Cardiac septum (tissue), 1 donor: ENCODE data around the gene HDGFL3. TPM values are rescaled to one million over a fixed set of nuclear protein-coding genes. Genes with fewer than 3 reads are reported as not detected.
"Not testable (repeated sequence)": the region's sequence is repeated elsewhere in the genome, so short reads cannot be mapped to it uniquely, and the experiment has no call there.

Experiments
- DNase-seq: peaks from one replicate; pipeline ENCODE4 v3.0.0-alpha.2; 2020; ENCODE audit warnings: low spot score
- intact Hi-C: fragments of 100-400 bp; cut with DNase I; formaldehyde crosslinking; loops from one replicate; pipeline ENCODE4 v1.14.0; 2022
- total RNA-seq: library from RNA; stranded (reverse); fragmentation: NEBNext Ultra II Directional; extraction: Animal tissue kit (Norgen Biotek cat#: 25700); gene quantifications from one replicate; pipeline ENCODE4 v1.2.1, GENCODE V29; 2021
- donor health status: DM: no; HTN: no; CAD: no.

The HDGFL3 gene
- total RNA-seq, 1 donor from 2014 or later = 50.5 TPM

DNA sequence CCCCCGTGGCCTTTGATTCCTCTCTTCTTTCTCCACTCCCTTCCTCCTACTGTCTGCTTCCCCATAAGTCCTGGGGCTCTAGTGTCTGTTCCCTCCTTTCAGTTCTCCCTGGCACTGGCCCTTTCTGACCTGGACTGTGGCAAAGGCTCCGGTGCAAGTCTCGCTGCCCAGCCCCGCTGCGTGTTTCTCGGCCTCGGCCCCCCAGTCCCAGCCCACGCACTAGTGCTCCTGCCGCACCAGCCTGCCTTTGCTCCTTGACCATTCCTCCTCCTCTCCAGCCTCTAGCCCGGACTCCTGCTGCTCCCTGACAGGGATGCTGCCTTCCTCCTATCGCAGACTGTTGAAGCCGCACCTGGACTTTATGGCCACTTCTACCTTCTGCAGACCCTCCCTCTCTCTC lies 98.1 kb downstream of the HDGFL3 start:
- DNase-seq = no peak
- intact Hi-C loops = loop anchor here (5.0 kb wide), 1 partner anchor 42 kb away; the partner anchor contains the start of gene BTBD1

DNA sequence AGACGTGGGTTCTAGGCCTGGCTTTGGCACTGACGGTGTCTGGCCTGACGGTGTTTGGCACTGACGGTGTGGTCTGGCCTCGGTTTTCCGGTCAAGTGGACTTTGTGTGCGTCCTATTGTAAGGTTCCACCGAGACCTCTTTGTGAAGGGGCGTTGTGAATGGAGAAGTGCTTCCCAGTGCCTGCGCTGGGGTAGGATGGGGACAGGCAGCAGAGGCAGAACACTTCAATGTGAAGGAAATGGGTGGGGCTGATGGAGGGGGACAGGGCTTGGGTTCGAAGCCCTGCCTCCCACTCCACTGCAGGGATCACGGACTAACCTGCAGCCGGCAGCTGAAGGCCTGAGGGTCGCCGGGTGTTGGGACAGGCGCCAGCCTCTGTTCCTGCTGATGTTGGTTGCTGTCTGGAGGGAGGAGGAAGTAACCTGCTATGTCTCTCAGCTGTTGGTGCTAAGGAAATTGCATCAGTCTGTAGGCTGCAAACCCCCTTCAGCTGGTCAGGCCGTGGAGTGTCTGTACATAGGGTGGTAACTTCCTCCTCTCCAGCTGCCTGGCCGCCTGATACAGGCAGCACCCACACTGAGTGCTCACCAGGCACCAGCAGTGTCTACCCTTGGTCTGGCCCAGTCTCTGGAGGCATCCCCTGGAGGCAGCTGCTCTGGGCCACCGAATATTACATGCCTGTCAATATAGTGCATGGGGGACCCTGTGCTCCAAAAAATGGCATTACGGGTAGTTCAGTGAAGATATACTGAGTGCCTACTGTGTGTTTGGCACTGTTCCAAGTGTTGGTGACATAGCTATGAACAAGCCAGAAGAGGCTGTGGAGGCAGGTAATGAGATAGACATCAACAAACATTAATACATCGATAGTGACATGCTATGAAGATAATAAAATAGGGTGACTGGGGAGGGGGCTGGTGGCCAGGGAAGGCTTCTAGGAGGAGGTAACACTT lies 99.1 kb downstream of the HDGFL3 start:
- intact Hi-C loops = loop anchor here (5.0 kb wide), 1 partner anchor 41 kb away; the partner anchor contains the start of gene BTBD1
- peak; percentile 88 for DNase-seq

DNA sequence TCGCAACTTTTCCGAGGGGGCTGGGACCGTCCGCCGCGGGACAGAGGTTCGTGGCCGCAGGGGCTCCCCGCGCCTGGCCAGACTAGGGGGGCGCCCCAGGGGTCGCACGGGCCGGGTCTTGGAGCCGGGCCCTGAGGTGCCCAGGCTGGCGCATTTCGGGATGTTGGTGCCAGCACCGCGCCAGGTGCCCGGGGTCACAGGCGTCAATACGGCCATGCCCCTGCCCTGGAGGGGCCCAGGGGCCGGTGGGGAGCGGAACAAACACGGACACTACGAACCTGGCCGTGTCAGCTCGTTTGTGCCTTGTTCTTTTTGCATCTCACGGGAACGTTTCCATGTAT lies 99.8 kb downstream of the HDGFL3 start:
- intact Hi-C loops = loop anchor here (5.0 kb wide), 1 partner anchor 41 kb away; the partner anchor contains the start of gene BTBD1
- no peak for DNase-seq

DNA sequence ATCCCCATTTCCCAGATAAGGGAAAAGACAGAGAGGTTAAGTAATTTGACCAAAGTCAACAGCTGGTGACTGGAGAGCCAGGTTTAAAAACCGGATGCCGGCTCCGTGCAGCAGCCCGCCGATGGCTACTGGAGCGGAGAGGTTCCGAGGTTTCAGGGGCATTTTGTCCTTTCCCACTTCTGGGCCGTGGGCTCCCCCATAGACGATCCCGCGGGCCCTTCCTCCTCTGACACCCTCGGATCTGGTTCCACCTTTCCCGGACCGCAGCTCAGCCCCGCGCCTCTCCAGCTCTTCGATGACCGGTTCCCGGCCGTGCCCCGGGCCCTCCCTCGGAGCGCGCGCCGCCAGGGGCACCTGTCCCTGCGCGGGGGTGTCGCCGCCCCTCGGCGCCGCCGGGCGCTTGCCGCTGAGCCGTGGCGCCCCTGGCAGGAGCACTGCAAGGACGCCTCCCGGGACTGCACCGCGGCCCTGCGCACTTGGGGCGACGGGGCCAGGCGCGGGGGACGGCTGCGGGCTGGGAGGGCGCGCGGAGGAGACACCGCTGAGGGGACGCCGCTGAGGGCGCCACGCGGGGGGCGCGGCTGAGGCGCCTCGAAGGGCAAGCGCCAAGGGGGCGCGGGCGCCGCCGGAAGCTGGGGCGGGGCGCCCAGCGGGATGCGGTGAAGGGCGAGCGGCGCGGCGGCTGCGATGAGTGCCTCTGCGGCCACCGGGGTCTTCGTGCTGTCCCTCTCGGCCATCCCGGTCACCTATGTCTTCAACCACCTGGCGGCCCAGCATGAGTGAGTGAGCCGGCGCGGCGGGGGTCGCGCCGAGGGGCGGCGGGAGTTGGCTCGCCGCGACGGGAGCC lies 100.4 kb downstream of the HDGFL3 start, which contains the start of gene TM6SF1:
TM6SF1 (plus strand) TSS at position 652 of the 847 bp plus-strand sequence; CDS start at position 688, 36 bp downstream.
- intact Hi-C loops = loop anchor here (5.0 kb wide), 1 partner anchor 40 kb away; the partner anchor contains the start of gene BTBD1
- DNase-seq = no peak

DNA sequence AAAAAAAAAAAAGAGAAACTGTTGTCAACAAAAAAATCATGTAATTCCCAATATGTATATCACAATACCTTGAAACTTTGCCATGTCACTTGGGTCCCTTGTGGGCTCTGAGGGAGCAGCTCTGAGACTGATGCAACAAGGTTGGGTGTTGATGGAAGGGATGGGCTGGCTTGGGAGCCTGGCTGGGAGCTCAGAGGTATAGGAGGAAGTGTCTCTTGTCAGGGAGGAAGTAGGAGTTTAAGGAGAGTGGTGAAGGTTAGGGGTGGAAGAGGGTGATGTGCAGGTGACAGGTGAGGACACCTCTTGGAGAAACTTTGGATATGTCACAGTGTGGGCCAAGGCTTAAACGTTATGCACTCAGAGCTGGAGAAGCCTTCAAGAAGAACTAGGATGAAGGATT lies 102.2 kb downstream of the HDGFL3 start:
- DNase-seq = no peak
- intact Hi-C loops = loop anchor here (5.0 kb wide), 1 partner anchor 38 kb away; the partner anchor contains the start of gene BTBD1

DNA sequence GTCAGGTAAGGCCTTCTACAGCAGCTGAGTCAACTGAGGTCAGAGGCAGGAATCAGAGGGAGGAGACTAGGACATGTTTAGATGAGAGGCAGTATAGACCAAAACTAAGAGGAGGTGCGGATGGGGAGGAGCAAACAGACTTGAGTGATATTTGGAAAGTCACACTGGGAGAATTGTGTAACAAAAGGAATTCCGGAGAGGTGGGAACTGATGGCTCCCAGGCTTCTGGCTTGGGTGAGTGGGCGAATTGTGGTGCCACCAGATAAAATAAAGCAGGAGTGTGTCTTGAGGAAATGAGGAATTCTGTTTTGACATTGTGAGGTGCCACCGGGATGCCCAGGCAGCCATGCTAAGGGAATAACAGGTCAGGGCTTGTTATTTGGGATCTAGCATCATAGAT lies 103.5 kb downstream of the HDGFL3 start:
- intact Hi-C loops = no loop called here

DNA sequence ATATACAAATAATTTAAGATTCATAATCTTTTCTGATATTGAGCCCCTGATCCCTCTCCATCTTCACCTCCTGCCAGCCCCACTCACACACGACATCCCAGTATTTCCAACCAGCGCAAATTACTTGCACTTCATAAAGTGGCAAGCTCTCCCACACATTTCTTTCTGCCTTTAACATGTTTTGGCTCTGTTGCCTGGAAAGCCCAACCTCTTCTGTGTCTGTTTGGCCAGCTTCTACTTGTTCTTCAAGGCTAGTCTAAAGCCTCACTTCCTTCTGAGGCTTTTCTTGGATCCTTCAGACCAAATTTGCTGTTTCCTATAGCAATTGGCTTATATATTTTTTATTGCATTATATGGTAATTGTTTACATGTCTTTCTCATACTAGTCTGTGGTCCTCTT lies 105.3 kb downstream of the HDGFL3 start:
- intact Hi-C loops = no loop called here
- DNase-seq = no peak

More for the DNA sequence above, 103.5 kb downstream of the HDGFL3 start:
- no peak for DNase-seq

DNA sequence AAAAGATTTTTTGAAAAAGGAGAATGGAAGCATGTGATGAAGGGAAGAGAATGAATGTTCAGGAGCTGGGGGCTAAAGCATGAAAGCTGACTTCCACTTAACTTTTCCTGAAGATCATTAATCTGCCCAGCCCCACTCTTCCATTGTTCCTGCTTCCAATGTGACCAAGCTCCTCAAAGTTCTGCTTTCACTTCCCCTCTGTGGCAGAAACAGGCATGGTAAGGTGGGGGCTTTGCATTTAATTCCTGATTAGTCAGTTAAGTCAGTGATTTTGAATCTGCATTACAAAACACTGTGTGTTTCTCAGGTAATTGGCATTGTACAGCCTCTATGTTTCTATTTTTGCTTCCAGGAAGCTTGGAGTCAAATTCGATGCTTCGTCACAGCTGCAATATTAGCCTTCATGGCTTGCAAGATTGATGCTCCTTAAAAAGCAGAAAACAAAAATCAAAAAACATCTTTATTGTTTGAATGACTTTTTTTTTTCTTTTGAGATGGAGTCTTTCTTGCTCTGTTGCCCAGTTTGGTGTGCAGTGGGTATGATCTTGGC lies 107.5 kb downstream of the HDGFL3 start:
- intact Hi-C loops = no loop called here

DNA sequence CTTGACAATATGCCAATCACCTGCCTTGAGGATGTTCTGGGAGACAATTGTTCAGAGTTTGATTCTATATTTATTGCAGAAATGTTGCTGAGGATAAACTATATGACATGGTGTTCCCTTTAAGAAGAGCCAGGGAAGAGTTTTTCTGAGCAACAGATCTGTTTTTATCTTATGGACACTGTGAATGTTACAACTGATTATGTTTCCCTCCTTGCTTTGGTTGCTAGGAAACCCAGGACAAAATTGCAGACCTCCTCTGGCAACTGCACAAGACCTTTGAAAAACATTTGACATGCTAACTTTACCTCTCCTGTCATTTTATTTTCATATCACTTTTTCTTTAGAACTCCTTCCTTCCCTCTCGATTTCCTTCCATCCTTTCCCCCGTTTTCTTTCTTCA lies 108.3 kb downstream of the HDGFL3 start:
- intact Hi-C loops = no loop called here
- no peak for DNase-seq

More for the DNA sequence above, 107.5 kb downstream of the HDGFL3 start:
- no peak for DNase-seq

DNA sequence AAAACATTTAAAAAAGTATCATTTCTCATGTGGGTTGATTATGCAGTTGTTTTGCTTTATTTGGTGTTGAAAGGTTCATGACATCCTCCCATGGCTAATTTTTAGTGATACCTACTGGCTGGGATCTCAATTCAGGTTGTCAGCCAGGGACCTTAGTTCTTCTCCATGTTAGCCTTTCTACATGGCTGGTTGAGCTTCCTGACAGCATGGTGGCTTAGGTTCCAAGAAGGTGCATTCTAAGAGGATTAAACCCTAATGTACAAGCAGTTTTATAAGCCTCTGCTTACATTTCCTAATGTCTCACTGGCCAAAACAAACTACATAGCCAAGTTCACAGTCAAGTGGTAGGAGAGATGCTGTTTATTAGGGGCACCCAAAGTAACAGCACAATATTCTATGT lies 109.5 kb downstream of the HDGFL3 start:
- DNase-seq = no peak
- intact Hi-C loops = no loop called here

DNA sequence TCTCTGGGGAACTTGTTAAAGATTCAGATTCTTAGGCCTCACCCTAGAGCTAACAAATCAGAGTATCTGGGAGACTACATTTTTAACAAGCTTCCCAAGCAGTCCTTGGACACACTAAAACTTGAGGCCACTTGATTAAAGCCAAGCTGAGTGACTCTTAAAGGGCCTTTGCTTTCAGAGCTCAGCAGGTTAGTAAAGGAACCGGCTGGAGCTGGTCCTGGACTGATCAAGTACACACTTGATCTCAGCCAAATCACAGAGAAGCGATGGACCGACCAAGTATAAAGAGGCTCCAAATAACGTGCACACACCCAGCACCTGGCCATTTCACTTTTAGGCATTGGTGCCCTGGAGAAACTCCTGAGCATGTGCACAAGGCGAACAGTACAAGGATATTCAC lies 113.0 kb downstream of the HDGFL3 start:
- DNase-seq = no peak
- intact Hi-C loops = no loop called here

DNA sequence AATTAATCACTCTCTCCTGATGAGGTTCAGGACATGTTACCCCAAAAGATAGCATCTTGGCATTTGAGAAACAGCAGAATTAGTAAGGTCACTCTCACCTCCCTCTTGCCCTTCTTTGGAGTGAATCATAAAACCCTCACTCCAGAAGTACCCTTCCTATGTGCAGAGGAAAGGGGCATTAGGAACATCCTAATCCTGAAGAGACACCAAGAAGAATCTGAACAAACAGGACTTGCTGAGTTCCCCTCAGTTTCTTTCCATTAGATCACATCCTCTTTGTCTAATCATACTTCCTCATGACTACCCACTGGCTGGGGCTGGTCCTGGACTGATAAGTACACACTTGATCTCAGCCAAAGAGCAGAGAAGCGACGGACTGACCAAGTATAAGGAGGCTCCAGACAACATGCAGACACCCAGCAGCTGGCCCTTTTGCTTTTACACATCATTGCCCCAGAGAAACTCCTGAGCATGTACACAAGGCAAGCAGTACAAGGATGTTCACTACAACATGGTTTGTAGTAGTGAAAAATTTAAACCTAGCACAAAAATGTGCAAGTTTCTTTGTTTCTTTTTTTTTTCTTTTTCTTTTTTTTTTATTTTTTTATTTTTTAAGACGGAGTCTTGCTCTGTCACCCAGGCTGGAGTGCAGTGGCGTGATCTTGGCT lies 115.2 kb downstream of the HDGFL3 start:
- intact Hi-C loops = no loop called here
- no peak for DNase-seq

DNA sequence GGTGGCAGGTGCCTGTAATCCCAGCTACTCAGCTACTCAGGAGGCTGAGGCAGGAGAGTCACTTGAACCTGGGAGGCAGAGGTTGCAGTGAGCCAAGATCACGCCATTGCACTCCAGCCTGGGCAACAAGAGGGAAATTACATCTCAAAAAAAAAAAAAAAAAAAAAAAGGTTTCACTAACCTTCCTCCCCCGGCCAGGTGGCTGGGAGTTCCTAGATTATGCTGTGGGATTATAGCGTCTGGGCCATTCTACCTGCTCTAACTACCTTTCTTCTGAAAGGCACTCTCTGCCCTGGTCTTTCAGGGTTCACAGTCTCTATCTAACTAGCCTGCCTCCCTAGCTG lies 115.7 kb downstream of the HDGFL3 start:
- DNase-seq, intact Hi-C loops: not testable (repeated sequence)

DNA sequence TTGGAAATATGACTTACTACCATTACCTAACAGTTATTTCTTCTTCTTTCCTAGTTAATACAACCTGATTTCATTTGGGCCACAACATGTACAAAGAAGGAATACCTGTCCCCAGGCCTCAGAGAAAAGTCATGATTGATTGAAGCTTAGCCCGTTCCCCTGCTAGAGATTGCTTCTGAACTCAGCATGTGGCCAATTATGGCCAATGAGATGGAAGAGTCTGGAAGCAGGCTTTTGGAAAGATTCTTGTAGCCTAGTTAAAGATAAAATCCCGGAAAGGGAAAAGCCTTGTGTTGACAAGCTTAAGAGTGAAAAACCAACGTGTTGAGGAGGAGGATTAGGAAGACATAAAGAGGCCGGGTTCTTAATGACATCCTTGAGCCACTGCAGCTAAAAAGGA lies 117.2 kb downstream of the HDGFL3 start:
- intact Hi-C loops = no loop called here
- DNase-seq = no peak

DNA sequence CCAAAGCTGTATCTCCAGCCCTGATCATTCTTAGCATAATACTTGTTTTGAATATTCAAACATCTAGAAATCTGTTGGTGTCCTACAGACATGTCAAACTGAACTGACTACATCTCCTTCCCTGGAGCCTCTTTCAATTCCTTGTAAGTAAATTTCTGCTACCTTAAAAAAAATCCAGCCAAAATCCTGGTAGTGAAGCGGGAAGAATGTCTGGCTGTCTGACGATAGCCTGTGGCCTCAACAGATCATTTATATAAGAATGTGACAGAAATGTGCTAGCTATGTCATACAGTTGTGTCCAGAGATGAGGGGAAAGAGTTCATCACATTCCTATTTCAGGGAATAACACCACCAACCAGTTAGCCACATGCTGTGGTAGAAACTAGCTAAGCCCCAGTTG lies 118.7 kb downstream of the HDGFL3 start:
- no peak for DNase-seq
- intact Hi-C loops = no loop called here

DNA sequence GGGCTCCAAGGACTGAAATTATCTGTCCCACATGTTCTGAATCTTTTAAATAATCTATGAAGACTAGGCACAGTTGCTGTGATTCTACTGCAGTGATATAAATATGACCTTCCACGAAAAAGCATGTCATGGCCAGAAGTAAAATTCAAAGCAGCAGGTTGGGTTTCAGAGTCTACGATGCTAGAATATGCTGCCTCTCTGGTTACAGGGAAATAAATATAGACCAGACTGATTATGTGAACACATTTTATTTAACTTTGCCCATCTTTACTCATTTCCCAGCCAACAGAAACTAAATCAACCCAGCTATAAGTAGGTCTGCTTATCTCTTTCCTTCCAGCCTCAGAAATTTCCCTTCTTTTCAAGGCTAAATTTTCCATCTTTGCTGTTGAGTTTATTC lies 120.0 kb downstream of the HDGFL3 start:
- DNase-seq = no peak
- intact Hi-C loops = no loop called here

DNA sequence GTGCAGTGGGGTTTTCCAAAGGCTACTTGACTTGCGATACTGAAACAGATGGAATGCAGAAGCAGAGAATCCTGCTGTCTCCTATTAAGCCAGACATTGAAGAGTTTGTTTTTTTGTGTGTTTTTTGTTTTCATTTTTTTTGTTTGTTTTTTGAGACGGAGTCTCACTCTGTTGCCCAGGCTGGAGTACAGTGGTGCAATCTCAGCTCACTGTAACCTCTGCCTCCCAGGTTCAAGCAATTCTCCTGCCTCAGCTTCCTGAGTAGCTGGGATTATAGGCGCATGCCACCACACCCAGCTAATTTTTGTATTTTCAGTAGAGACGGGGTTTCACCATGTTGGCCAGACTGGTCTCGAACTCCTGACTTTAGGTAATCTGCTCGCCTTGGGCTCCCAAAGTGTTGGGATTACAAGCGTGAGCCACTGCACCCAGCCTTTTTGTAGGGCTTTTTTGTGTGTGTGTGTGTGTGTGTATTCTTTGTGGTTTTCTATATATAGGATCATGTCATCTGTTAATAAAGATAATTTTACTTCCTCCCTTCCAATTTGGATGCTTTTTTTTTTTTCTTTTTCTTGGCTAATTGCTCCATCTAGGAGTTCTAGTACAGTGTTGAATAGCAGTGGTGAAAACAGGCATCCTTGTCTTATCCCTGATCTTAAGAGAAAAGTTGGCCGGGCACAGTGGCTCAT lies 121.6 kb downstream of the HDGFL3 start:
- intact Hi-C loops, DNase-seq: not testable (repeated sequence)

DNA sequence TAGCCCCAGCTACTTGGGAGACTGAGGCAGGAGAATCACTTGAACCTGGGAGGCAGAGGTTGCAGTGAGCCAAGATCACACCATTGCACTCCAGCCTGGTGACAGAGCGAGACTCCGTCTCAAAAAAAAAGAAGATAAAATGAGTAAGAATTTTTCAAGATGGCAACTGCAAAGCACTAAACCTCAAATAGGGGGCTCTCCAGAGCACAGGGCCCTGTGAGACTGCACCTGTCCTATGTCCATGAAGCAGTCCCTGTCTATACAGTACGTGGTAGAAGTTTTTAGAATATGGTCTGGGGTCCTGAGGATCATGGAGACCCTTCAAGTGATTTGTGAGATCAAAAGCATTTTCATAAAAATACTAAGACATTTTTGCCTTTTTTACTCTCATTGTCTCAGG lies 122.2 kb downstream of the HDGFL3 start:
- DNase-seq, intact Hi-C loops: not testable (repeated sequence)
